GM12891 (cell line): Measurements from ENCODE around the gene ACP2.

ENCODE experiments used
- POLR2A ChIP-seq: IDR thresholded peaks from 2 replicates; pipeline ENCODE4 v1.6.1; 2011; ENCODE audit warnings: low read depth, low read length, control low read depth
- POLR2AphosphoS5 ChIP-seq: IDR thresholded peaks from 2 replicates; pipeline ENCODE4 v1.6.1; 2011; ENCODE audit warnings: low read depth, low read length, control low read depth
- TAF1 ChIP-seq: IDR thresholded peaks from 2 replicates; pipeline ENCODE4 v1.6.1; 2011; ENCODE audit warnings: low read depth, low read length, control low read depth

- no peak for TF ChIP-seq POLR2AphosphoS5
- TF ChIP-seq POLR2A: no peak
- no peak for TF ChIP-seq TAF1
Measured at GRCh38 chr11:47259232-47259977, 10.8 kb upstream of the ACP2 start.
